ENCODE results near the gene HAGH.
A peak's percentile ranks its signal among the peaks of the same experiment; 100 is the strongest.
"Not testable (repeated sequence)": the region's sequence is repeated elsewhere in the genome, so short reads cannot be mapped to it uniquely, and the experiment has no call there.

Gene HAGH

DNA sequence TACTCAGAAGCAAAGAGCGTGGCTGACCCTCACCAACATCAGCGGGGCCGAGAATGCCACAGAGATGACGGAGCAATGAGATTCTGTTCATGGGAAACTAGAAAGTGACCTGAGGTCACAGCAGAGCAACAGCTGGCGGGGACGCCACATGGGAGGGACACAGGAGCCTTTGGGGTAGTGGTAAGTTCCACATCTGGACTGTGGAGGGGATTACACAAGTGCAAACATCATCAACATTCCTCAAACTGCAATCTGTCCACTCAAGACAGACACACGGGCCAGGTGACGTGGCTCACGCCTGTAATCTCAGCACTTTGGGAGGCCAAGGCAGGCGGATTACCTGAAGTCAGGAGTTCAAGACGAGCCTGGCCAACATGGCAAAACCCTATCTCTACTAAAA is 11.2 kb downstream of the HAGH start:
- DNase-seq: no peak

DNA sequence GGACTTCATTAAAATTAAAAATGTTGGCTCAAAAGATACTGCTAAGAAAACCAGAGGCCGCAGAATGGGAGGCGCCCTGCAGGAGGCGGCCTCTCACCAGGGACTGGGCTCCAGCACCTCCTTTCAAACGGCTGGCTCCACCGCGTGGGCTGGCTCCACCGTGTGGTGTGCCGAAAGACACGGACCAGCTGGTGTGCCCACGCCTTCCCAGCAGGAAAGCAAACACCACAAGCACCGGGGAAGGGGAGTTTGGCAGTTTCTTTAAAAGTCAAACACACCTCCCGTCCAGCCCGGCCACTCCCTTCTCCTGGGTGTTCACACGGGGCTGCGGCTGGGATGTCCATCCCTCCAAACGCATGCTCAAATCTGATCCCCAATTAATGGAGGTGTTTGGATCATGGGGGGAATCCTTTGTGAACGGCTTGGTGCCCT is 13.9 kb downstream of the HAGH start:
- DNase-seq: peak in 47 of 58 donors; percentile 4 to 80 (median 39)

DNA sequence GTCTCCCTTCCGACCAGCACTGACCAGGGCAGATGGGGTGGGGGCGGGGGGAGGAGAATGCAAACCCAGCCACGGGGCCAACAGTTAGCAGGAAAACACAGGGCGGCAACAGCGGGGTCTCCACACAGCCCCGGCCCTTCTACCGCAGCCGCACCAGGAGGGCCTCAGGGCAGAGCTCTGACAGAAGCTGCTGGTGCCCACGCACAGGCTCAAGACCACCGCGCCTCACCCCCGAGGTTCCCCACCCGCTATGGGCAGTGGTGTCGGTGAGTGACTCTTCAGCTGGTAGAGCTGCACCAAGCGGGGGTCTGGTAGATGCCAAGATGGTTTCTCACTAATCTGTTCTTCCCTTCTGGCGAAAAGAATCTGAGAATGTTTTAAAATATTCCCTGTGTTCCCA is 16.1 kb downstream of the HAGH start:
- DNase-seq: no peak

DNA sequence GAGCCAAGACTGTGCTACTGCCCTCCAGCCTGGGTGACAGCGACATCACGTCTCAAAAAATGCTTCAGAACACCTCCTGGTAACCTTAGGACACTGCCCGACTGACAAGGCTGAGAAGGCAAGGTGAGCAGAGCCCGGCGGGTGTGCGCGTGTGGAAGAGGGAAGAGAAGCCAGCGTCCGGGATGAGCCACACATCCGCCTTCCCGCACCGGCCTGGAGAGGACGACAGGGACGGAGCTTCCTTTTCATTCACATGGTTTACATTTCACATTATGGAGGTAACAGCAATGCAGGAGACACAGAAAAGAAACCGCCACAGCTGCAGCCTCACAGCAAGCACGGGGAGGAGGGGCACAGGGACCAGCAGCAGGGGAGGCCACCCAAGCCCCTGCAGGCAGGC is 16.5 kb downstream of the HAGH start:
- no peak for DNase-seq

DNA sequence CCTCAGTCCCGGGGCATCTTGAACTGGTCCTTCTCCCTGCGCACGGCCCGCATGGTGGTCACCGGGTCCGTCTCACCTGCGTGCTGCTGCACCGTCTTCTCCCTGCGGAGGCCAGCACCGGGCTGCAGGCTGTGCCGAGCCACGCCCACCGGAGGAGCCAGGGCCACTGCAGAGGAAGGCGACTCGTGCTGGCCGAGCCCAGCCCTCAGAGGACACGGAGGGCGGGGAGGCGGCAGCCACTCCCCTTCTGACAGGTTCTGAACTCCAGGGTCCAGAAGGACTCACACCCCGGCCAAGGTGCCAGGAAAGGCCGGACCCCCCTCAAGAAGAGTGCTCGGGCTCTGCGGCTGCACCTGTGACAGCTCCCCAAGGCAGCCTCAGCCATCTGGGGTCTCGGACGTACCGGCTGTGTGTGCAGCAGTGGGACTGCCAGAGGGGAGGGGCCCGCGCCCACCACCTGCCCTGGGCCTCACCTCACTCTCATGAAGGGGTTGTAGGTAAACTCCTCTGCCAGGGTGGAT is 17.3 kb downstream of the HAGH start:
- DNase-seq: no peak

DNA sequence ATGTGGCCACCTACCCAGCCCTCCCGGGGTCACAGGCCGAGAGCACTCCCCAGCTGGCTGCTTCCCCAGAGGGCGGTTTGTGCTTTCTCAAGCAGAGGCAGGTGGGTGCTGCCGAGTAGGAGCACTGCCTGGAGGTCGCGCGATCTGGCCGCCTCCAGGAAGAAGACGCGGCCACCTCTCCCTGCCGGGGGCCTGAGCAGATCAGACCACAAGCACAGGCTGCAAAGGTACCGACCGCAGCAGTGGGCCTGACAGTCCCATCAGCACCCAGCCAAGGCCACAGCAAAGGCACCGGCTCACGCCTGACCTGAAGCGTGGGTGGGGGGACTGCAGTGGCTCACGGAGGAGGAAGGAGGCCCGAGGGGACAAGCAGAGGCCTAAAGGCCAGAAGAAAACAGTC is 17.9 kb downstream of the HAGH start:
- no peak for DNase-seq

DNA sequence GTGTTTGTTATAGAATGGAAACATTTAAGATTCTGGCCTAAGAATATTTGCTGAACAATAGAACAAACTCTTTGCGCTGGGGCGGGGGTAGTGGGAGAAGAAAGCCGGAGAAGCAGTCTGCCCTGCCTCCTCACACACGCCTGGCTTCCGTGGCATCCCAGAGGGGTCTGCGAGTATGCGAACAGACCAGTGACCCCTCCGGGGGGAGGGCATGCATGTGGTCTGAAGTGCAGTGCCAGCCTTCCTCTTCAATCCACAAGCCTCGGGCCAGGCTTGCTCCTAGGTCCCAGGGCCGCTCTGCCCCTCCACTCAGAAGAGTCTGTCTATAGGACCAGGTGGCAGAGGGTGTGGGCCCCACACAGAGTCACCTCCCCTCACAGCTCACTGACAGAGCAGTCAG is 19.0 kb downstream of the HAGH start:
- no peak for DNase-seq

DNA sequence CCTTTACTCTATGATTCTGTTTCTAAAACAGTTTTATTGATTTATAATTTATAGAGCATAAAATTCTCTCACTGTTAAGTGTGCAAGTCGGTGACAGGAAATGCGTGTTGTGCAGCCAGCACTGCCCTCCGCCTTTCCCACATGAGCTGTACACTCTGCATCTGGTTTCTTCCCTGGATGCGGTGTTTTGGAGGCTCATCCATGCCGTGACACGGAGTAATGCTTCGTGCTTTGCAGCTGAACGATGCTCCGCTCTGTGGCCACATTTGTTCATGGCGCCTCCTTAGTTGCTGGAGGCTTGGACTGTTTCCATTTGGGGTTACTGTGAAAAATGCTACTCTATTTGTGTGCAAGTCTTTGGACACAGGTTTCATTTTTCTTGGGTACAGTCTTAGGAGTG is 25.9 kb downstream of the HAGH start:
- DNase-seq: no peak

DNA sequence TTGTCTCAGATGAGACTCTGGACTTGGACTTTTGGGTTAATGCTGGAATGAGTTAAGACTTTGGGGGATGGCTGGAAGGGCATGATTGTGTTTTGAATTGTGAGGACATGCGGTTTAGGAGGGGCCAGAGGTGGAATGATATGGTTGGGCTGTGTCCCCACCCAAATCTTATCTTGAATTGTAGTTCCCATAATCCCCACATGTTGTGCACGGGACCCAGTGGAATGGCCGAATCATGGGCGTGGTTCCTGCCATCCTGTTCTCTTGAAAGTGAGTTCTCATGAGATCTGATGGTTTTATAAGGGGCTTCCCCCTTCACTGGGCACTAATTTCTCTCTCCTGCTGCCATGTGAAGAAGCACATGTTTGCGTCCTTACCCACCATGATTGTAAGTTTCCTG is 27.4 kb downstream of the HAGH start:
- not testable (repeated sequence) for DNase-seq

DNA sequence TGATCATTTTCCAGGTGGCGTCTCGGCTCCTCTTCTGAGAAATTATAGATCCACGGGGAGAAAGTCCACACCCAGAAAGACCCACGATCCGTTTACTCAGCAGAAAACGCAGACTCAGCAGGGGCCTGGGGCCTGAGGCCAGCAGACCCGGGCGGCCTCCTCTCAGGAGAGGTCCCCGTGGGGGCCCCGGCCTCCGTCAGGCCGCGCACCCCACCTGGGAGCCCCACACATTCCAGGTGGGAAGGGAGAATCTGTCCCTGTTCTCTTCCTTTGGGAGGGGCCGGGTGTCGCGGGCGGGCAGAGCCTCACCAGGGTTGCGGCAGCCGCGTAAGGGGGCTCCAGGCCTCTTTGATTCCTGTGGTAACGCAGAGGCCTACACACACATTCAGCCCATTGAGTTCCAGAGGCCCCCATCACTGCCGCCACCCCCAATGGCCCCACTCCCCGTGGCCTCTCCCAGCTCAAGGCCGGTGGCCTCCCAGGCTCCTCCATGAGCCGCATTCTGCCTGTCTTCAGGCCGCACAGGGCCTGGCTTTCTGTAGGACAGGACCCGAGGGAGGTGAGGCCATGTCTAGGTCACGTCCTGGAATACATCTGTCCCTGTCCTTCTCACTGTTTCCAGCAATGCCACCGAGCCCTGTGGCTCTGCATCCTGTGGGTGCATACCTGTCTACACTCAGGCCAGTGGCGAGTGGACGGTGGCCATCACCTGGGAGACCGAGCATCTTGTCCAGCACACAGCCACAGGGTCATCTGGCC is 31.5 kb downstream of the HAGH start:
- DNase-seq: no peak

DNA sequence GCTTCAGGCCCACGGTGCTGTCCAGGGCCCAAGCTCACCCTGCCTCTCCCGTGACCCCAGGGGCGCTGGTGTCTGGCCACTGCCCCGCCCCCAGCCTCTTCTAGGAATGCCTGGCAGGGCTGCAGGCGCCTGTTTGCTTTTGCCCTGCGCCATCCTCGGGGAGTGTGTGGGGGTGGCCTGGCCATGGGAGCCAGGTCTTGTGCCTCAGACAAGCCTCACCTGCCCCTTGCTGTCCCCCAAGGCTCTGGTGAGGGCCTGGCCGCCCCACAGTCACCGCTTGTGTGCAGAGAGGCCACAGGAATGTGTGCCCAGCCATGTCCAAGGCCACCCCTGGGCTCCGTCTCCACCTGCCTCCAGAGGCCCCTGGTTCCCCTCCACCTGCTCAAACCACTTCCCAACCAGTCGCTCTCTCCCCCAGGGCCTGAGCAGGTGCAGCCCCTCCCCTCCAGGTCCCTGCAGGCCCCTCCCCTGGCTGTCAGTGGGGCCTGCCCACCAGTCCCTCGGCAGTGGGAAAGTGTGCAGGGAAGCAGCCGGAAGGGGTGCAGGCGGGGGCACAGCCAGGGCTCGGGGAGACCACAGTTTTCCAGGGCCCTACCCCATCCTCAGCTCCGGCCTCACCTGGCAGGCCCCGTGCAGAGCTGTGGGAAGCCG is 32.3 kb downstream of the HAGH start:
- DNase-seq: no peak

DNA sequence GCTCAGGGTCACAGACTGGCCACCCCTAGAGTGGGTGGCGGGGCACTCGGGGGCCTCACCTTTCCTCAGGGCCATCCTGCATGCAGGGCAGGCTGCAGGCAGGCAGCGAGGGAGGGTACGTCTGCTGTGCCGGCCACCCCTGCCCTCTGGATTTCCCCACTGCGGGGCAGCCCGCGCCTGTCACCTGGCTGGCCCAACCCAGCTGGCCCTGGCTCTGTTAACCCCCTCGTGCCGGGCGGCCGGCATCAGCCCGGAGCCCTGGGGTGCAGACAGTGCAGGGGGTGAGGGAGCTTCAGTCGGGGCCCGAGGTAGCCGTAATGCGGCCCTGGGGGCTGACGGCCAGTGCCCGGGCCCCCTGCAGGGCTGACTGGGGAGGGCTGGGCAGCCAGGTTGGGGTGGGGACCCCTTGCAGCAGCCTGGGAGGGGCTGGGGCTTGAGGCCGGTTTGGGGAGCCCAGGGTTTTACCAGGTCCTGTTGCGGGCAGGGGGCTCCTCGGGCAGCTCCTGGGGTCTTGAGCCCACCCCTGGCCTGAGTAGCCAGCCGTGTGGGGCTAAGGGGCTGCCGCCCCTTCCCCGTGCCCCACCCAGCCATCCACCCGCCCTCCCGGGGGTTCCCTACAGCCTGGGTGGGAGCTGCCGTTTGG is 32.9 kb downstream of the HAGH start, which contains the start of gene IGFALS:
Gene IGFALS (minus strand): TSS at position 128 of the 643 bp plus-strand sequence. CDS start 53 bp downstream, at position 75.
- no peak for DNase-seq

DNA sequence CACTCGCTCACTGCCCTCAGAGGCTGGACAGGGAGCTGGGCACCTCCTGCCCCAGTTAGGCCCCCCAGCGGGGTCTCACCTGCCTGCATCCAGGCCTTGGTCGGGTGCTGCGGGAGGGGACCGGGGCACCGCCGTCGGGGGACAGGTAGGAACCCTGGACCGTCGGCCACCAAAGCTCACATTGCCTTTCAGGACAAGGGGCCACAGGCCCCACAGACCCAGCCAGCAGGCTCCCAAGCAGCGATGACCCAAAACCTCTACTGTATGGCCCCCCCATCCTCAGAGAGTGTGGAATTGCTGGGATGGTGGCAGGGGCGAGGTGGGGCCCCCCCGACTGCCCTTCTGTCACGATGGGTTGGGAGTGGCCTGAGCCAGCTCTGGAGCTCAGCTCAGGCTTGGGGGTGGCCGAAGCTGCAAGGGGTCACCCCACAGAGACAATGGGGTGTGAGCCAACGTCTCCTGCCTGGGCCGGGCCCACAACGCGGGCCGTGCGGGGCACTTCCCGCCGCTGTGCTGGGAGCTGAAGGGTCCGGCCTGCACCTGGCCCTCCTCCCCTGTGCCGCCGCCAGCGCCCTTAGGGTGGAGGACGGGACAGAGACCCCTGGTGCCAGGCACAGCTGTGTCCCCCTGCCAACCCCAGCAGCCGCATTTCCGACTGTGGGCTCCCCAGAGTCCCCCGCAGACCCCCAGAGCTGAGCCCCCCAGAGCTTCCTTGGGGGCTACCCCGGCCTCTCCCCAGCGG is 33.6 kb downstream of the HAGH start:
- no peak for DNase-seq

DNA sequence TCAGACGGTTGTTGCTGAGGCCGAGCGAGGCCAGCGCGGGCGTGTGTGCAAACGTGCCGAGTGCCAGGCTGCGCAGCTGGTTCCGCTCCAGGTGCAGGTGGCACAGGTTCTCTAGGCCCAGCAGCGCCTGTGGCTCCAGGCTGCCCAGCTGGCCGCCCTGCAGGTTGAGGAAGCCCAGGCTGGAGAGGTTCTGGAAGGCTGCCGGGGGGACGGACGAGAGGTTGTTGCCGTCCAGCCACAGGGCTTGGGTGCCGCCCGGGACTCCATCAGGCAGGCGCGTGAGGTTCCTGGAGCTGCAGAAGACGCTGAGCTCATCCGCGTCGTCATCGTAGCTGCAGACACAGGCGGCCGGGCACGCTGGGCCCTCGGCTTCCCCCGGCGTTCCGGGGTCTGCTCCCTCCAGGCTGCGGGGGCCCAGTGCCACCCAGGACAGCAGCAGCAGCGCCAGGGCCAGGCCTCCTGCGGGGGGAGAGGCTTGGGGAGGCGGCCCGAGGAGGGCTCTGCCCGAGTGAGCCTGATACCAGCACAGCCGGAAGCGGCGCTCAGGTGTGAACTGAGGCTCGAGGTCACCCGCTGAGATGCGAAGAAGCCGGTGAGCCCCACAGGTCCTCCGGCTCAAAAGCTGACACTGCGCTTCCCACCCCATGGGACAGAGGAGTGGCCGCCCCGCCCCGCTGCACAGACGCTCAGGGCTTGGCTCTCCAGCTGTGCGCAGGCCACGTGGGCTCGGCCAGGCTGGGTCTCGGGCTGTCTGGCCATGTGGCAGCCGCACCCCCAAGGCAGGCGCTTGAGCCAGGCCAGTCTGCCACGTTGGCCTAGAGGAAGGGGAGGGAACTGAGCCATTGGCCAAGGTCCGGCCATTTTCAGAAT is 34.4 kb downstream of the HAGH start:
- DNase-seq: no peak

DNA sequence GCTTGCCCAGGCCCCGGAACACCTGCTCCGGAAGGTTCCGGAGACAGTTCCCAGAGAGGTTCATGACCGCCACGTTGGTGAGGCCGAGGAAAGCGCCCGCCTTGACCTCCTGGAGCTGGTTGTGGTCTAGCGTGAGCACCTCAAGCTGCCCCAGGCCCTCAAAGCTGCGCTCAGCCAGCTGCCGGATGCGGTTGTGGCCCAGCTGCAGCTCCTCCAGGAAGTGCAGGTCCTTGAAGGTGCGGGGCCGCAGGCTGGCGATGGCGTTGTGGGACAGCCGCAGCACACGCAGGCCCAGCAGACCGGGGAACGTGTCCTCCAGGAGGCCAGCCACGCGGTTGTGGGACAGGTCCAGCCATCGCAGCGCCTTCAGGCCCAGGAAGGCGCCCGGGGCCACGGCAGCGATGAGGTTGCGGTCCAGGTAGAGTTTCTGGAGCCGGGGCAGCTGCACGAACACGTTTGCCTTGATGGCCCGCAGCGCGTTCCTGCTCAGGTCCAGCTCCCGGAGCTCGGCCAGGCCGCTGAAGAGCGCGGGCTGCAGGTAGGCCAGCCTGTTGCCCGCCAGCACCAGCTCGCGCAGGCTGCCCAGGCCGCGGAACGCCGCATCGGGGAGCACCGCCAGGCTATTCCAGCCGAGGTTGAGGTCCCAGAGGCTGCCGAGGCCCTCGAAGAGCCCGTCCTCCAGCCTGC is 35.2 kb downstream of the HAGH start:
- no peak for DNase-seq

DNA sequence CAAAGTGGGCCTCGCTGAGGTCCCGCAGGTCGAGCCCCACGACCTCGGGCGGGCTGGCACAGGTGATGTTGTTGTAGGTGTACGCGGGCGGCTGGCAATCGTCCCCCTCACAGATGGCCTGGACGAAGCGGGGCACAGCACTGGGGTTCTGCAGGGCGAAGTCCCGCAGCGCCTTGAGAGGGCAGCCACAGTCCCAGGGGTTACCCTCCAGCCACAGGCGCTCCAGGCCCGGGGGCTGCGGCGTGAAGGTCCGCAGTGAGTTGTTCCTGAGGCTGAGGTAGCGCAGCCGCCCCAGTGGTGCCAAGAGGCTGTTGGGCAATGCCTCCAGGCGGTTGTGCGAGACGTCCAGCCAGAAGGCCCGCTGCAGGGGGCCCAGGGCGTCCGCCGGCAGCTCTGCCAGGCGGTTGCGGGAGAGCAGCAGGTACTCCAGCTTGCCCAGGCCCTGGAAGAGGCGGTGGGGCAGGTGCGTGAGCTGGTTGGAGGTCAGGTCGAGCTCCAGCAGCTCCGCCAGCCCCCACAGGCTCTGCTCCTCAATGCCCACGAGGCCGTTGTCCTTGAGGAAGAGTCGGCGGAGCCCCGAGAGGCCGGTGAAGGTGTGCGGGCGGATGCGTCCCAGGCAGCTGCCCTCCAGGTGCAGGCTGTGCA is 35.9 kb downstream of the HAGH start:
- no peak for DNase-seq

DNA sequence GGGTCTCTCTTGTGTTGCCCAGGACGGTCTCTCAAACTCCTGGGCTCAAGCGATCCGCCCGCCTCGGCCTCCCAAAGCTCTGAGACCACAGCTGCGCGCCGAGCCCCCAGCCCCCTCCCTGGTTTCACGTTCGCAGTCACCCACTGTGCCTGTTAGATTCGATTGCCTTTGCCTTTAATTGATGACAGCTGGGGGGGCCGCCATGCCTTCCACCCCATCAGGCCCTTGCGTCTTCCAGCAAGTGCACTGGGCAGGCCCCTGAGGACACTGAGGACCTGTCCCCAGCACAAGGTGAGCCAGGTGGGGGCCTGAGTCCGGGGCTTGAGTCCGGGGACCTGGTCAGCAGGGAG is 36.4 kb downstream of the HAGH start:
- DNase-seq: no peak

DNA sequence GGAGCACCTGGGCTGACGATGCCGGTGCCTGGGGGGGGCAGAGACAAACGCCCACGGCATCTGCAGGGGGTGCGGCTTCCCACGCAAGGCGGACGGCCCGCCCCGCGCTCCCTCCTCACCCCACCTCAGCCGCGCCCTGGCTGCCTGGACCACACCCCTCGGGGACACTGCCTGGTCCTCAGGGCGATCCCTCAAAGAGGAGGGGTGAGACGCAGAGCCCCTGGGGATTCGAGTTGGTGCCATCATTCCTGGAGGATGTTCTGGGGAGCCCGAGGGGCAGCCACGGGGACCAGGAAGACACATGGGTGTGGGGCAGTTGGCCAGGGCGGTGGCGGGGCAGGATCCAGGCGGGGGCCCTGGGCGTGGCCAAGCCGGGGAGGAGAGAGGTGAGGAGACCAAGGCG is 37.0 kb downstream of the HAGH start:
- no peak for DNase-seq

DNA sequence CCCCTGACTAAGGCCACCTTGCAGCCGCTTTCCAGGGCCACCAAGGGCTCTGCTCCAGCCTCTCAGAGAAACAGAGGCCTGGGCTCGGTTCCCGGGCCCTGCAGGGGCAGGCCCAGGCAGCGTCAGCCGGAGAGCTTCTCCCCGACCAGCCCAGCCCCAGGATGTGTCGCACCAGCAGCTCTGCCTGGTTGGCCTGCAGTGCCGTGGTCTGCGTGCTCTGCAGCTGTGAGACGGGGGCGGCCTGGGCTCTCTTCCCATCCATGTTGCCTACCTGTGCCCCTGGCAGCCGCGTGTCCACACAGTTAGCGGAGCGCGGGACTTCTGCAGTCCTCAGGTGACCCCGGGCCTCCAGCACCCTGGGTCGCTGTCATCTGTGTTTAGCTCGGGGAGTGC is 37.9 kb downstream of the HAGH start:
- DNase-seq: no peak
